Lung (tissue), 12 donors: Measurements from ENCODE around the gene ADCY5. TPM values are rescaled to one million over a fixed set of nuclear protein-coding genes. Genes with fewer than 3 reads are reported as not detected.

ENCODE experiments used
- ATAC-seq: fragments of 200-7000 bp; cut with Tn5 transposase; one replicate; pipeline ENCODE4 v1.9.1; 2020; ENCODE audit warnings: moderate number of reproducible peaks; ENCODE audit not compliant: insufficient read depth, low FRiP score
- DNase-seq, 3 donors: peaks; one replicate each; pipeline ENCODE4 v3.0.0-alpha.2; 2013 to 2017
- H3K27ac ChIP-seq, 2 donors: one replicate each; pipeline ENCODE4 v1.5.1; 2013; ENCODE audit warnings: mild to moderate bottlenecking in 2 of 2, moderate library complexity in 2 of 2, control low read depth in 1 of 2, inconsistent platforms in 1 of 2, low read depth in 1 of 2, low read length in 1 of 2
- H3K27me3 ChIP-seq, 3 donors: one replicate each; pipeline ENCODE4 v1.5.1; 2013; ENCODE audit warnings: low read length in 2 of 3; ENCODE audit not compliant: control insufficient read depth in 3 of 3, insufficient read depth in 3 of 3
- H3K36me3 ChIP-seq, 4 donors: one replicate each; pipeline ENCODE4 v1.5.1; 2013; ENCODE audit warnings: low read length in 4 of 4, mild to moderate bottlenecking in 1 of 4, moderate library complexity in 1 of 4; ENCODE audit not compliant: control insufficient read depth in 4 of 4, insufficient read depth in 4 of 4
- H3K4me1 ChIP-seq, 5 donors: one replicate each; pipeline ENCODE4 v1.5.1; 2013; ENCODE audit warnings: low read length in 5 of 5, mild to moderate bottlenecking in 2 of 5, moderate library complexity in 1 of 5; ENCODE audit not compliant: control insufficient read depth in 5 of 5, insufficient read depth in 5 of 5
- H3K4me3 ChIP-seq: one replicate; pipeline ENCODE4 v1.5.1; 2013; ENCODE audit warnings: mild to moderate bottlenecking, control low read depth, moderate library complexity
- H3K9ac ChIP-seq, 2 donors: one replicate each; pipeline ENCODE4 v1.5.1; 2013; ENCODE audit warnings: low read length in 2 of 2, control low read depth in 1 of 2; ENCODE audit not compliant: insufficient read depth in 1 of 2
- H3K9me3 ChIP-seq, 4 donors: one replicate each; pipeline ENCODE4 v1.5.1; 2013; ENCODE audit warnings: low read length in 3 of 4, mild to moderate bottlenecking in 1 of 4, moderate library complexity in 1 of 4; ENCODE audit not compliant: control insufficient read depth in 4 of 4, insufficient read depth in 3 of 4
- WGBS, 2 donors: extraction: QIAGEN DNeasy Blood & Tissue Kit; methylation state at CpG; one replicate each; pipeline ENCODE4 v1.1.7; 2013; 5-methylcytosine and 5-hydroxymethylcytosine counted together
- polyA plus RNA-seq, 2 donors: library from polyadenylated mRNA; stranded (reverse); fragments of 200-250 nt; gene quantifications; one replicate each; pipeline ENCODE4 v1.2.1, GENCODE V29; 2013
- total RNA-seq, 2 donors: library from RNA; depleted of rRNA in 1 of 2; stranded (reverse); fragments of >200 nt in 1 of 2; gene quantifications; one replicate each; pipeline ENCODE4 v1.2.1, GENCODE V29; 2014 to 2021
- TF ChIP-seq, protein P1 (sequence below): IDR thresholded peaks from 2 replicates; pipeline ENCODE4 v1.5.1; 2012; ENCODE audit warnings: mild to moderate bottlenecking; ENCODE audit errors: control extremely low read depth, extremely low read depth
- donor health status: control.
- donor health status: control.
- donor health status: Bipolar disorder and iron deficiency.
- donor health status: healthy.
- donor health status: DM: yes; HTN: yes; CAD: no.

Gene ADCY5
- total and polyA plus RNA-seq, 4 donors, result 1.2 to 8.4 (median 2.4) TPM

- Histone ChIP-seq H3K9me3 (peaks cover 0 to 2% (median 0%) of the 10 kb centered on the region in 4 donors), H3K27me3 (no peaks in the 10 kb centered on the region), H3K36me3 (no peaks in the 10 kb centered on the region), H3K4me1 (peaks cover 2 to 14% (median 11%) of the 10 kb centered on the region in 5 donors), H3K9ac (no peak overlapping the region), H3K4me3 (no peak overlapping the region), H3K27ac (peak overlapping the region in 1 of 2 donors; percentile 49)
- WGBS, 2 donors, result 71 to 81% methylated on average over 9 of the region's 9 CpGs
- no peak for DNase-seq
- ATAC-seq, result no peak
- TF ChIP-seq, protein P1, sequence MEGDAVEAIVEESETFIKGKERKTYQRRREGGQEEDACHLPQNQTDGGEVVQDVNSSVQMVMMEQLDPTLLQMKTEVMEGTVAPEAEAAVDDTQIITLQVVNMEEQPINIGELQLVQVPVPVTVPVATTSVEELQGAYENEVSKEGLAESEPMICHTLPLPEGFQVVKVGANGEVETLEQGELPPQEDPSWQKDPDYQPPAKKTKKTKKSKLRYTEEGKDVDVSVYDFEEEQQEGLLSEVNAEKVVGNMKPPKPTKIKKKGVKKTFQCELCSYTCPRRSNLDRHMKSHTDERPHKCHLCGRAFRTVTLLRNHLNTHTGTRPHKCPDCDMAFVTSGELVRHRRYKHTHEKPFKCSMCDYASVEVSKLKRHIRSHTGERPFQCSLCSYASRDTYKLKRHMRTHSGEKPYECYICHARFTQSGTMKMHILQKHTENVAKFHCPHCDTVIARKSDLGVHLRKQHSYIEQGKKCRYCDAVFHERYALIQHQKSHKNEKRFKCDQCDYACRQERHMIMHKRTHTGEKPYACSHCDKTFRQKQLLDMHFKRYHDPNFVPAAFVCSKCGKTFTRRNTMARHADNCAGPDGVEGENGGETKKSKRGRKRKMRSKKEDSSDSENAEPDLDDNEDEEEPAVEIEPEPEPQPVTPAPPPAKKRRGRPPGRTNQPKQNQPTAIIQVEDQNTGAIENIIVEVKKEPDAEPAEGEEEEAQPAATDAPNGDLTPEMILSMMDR, result no peak
Observed at GRCh38 chr3:123367467-123368154, 81.3 kb downstream of the ADCY5 start.

DNA sequence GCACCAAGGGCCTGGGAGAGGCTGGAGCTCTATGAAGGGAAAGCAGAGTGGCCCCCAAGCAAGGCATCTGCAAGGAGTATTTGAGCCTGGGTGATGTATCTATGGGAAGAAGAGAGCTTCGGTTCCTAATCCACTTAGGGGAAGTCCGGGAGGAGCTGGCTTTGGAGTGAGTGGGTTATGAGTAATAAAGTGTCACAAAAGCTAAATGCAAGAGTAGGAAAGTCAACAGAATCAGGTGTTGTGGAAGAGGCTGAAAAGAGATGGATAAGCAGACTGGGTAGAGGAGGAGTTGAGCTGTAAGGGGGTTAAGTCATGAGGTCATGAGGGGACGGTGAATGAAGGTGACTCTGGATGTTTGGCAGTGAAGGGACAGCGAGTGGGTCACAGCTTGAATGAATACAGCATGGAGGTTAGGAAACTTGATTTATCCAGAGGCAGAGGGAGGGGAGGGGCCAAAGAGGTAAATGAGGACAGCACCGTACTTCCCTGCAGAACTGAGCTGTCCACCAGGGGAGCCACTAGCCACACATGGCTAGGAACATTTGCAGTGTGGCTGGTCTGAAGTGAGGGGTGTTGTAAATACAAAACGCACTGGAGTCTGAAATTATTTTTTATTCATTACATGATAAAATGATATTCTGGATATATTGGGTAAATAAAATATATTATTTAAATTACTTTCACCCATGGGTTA, 83.3 kb downstream of the ADCY5 start:
- H3K36me3 ChIP-seq, result no peaks in the 10 kb centered on the region
- peaks cover 0 to 2% (median 0%) of the 10 kb centered on the region in 4 donors for H3K9me3 ChIP-seq
- H3K9ac ChIP-seq, result no peak overlapping the region
- DNase-seq, result no peak
- peaks cover 0 to 14% (median 2%) of the 10 kb centered on the region in 5 donors for H3K4me1 ChIP-seq
- TF ChIP-seq, protein P1, result no peak
- ATAC-seq, result no peak
- H3K27ac ChIP-seq, result peak overlapping the region in 1 of 2 donors; percentile 60
- WGBS, 2 donors, result 78 to 82% methylated on average over 6 of the region's 6 CpGs
- no peak overlapping the region for H3K4me3 ChIP-seq
- no peaks in the 10 kb centered on the region for H3K27me3 ChIP-seq

DNA sequence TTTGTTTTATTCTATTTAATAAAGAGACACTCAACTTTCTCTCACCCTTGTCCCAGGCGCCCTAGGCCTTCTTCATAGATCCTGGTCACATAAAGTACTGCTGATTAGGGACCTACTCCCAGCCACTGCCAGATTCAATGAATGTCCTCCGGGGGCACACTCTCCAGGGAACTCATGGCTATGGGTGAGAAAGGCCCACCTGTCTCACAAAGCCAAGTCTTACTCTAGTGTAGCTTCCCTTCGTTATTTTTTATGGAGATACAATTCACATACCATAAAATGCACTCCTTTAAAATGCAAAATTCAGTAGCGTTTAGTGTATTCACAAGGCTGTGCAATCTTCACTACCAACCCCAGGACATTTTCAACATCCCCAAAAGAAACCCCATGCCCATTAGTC, 87.8 kb downstream of the ADCY5 start:
- Histone ChIP-seq H3K4me3 (no peak overlapping the region), H3K27me3 (no peaks in the 10 kb centered on the region), H3K9me3 (no peaks in the 10 kb centered on the region), H3K36me3 (no peaks in the 10 kb centered on the region), H3K9ac (no peak overlapping the region), H3K4me1 (peaks cover 0 to 11% (median 2%) of the 10 kb centered on the region in 5 donors), H3K27ac (peak overlapping the region in 1 of 2 donors; percentile 17)
- TF ChIP-seq, protein P1, result no peak
- DNase-seq, result no peak
- WGBS, 2 donors, result 78 to 84% methylated on average over 4 of the region's 4 CpGs
- ATAC-seq, result no peak
